ENCODE measurements around the gene IRX5.

Gene IRX5

DNA sequence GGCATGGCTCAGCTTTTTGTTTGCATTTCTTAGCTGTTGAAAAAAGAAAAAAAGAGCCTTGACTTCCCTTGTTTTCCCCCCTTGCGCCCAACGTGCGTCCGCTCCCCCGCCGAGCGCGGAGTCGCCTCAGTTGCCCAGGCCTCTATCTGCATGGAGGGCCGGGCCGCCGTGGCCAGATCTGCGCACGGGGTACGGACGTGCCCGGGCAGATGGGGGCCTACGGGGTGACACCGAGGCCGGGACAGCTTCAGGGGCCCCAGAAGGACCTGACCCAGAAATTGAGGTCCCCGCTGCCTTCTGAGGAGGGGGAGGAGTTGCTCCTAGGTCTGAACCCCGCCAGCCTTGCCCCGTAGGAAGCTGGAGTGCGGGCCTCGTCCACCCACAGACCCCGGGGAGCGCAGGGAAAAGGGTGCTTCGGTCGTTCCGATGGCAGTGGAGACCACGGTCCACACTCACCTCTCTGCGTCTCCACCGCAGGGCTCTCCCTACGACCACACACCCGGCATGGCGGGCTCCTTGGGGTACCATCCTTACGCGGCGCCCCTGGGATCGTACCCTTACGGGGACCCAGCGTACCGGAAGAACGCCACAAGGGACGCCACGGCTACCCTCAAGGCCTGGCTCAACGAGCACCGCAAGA is 1.5 kb downstream of the IRX5 start:
- Histone ChIP-seq H3K4me3 (ENCODE audit: low read depth in 1 of 2, low read length in 2 of 2) (no peak overlapping the region), H3K27me3 (ENCODE audit: low read depth, low read length) (peaks cover 59% of the 10 kb centered on the region), H3K4me1 (ENCODE audit: control insufficient read depth in 1 of 2, insufficient read depth in 2 of 2, low read length in 2 of 2) (peaks cover 0 to 46% of the 10 kb centered on the region in 2 donors)

DNA sequence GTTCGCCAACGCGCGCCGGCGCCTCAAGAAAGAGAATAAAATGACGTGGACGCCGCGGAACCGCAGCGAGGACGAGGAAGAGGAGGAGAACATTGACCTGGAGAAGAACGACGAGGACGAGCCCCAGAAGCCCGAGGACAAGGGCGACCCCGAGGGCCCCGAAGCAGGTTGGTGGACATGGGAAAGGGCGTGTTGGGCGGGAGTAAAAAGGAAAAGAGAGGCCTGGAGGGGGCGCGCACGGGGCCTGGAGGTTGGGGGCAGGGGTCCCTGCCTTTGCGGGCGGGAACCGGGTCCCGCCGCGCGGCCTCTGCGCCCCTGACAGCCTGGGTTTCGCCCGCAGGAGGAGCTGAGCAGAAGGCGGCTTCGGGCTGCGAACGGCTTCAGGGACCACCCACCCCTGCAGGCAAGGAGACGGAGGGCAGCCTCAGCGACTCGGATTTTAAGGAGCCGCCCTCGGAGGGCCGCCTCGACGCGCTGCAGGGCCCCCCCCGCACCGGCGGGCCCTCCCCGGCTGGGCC is 2.1 kb downstream of the IRX5 start:
- Histone ChIP-seq H3K9me3 (ENCODE audit: control insufficient read depth in 1 of 2, low read length in 2 of 2) (peaks cover 0 to under 1% of the 10 kb centered on the region in 2 donors), H3K27me3 (ENCODE audit: low read depth, low read length) (peaks cover 59% of the 10 kb centered on the region), H3K36me3 (ENCODE audit: control insufficient read depth in 1 of 2, insufficient read depth in 2 of 2, low read length in 2 of 2) (no peaks in the 10 kb centered on the region), H3K4me3 (ENCODE audit: low read depth in 1 of 2, low read length in 2 of 2) (no peak overlapping the region), H3K27ac (ENCODE audit: low read length) (no peak overlapping the region), H3K4me1 (ENCODE audit: control insufficient read depth in 1 of 2, insufficient read depth in 2 of 2, low read length in 2 of 2) (peaks cover 0 to 53% of the 10 kb centered on the region in 2 donors)

More for the DNA sequence above, 1.5 kb downstream of the IRX5 start:
- Histone ChIP-seq H3K27ac (ENCODE audit: low read length) (no peak overlapping the region), H3K9me3 (ENCODE audit: control insufficient read depth in 1 of 2, low read length in 2 of 2) (peaks cover 0 to 4% of the 10 kb centered on the region in 2 donors), H3K36me3 (ENCODE audit: control insufficient read depth in 1 of 2, insufficient read depth in 2 of 2, low read length in 2 of 2) (no peaks in the 10 kb centered on the region)

DNA sequence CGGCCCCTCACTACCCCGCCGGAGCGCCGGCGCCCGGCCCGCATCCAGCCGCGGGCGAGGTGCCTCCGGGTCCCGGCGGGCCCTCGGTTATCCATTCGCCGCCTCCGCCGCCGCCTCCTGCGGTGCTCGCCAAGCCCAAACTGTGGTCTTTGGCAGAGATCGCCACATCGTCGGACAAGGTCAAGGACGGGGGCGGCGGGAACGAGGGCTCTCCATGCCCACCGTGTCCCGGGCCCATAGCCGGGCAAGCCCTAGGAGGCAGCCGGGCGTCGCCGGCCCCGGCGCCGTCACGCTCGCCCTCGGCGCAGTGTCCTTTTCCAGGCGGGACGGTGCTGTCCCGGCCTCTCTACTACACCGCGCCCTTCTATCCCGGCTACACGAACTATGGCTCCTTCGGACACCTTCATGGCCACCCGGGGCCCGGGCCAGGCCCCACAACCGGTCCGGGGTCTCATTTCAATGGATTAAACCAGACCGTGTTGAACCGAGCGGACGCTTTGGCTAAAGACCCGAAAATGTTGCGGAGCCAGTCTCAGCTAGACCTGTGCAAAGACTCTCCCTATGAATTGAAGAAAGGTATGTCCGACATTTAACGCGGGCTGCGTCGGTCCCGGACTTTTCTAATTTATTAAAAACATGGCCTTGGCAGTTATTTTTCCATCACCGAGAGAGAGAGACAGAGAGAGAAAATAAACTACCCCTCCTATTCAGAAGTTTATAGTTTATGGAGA is 2.8 kb downstream of the IRX5 start:
- H3K9me3 ChIP-seq (ENCODE audit: control insufficient read depth in 1 of 2, low read length in 2 of 2) = no peaks in the 10 kb centered on the region
- H3K36me3 ChIP-seq (ENCODE audit: control insufficient read depth in 1 of 2, insufficient read depth in 2 of 2, low read length in 2 of 2) = no peaks in the 10 kb centered on the region
- peaks cover 62% of the 10 kb centered on the region for H3K27me3 ChIP-seq (ENCODE audit: low read depth, low read length)
- no peak overlapping the region for H3K4me3 ChIP-seq (ENCODE audit: low read depth in 1 of 2, low read length in 2 of 2)
- H3K4me1 ChIP-seq (ENCODE audit: control insufficient read depth in 1 of 2, insufficient read depth in 2 of 2, low read length in 2 of 2) = peaks cover 0 to 59% of the 10 kb centered on the region in 2 donors
- no peak overlapping the region for H3K27ac ChIP-seq (ENCODE audit: low read length)

DNA sequence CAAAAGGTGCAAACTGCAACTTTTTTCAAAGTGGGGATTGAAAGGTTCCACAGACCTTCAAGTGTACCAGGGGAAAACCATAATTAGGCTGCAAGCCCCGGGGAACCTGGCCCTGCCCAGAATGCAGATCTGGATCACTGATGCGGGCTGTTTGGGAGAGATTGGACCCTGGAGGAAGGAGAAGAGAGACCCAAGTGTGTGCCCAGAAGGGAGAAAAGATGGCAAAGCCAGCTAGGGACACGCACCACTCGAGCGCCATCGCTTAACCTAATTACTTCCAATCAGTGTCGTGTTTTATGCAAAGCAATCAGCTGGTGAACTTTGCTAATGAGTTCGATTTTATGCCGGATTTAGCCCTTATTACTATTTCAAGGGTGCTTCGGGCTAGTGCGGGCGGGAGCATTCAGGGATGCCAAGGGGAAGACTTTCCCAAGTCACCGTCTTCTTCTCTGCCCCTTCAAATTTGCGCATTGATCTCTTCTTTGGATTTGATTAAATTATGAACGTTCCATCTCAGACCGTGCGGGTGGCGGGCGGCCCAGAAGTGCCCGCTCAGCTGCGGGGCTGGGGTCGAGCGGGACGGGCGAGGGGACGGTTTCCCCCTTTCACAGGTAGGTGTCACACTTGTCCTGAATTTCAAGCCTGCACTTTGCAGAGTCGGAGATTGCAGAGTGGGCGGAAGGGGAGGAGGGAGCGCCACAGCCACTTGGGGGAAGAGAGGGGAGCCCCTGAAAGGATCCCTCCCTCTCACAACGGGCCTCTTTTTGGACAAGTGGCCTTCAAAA is 4.0 kb downstream of the IRX5 start:
- no peaks in the 10 kb centered on the region for H3K36me3 ChIP-seq (ENCODE audit: control insufficient read depth in 1 of 2, insufficient read depth in 2 of 2, low read length in 2 of 2)
- H3K4me3 ChIP-seq (ENCODE audit: low read depth in 1 of 2, low read length in 2 of 2) = no peak overlapping the region
- H3K9me3 ChIP-seq (ENCODE audit: control insufficient read depth in 1 of 2, low read length in 2 of 2) = no peaks in the 10 kb centered on the region
- peaks cover 0 to 60% of the 10 kb centered on the region in 2 donors for H3K4me1 ChIP-seq (ENCODE audit: control insufficient read depth in 1 of 2, insufficient read depth in 2 of 2, low read length in 2 of 2)
- no peak overlapping the region for H3K27ac ChIP-seq (ENCODE audit: low read length)
- H3K27me3 ChIP-seq (ENCODE audit: low read depth, low read length) = peaks cover 74% of the 10 kb centered on the region

DNA sequence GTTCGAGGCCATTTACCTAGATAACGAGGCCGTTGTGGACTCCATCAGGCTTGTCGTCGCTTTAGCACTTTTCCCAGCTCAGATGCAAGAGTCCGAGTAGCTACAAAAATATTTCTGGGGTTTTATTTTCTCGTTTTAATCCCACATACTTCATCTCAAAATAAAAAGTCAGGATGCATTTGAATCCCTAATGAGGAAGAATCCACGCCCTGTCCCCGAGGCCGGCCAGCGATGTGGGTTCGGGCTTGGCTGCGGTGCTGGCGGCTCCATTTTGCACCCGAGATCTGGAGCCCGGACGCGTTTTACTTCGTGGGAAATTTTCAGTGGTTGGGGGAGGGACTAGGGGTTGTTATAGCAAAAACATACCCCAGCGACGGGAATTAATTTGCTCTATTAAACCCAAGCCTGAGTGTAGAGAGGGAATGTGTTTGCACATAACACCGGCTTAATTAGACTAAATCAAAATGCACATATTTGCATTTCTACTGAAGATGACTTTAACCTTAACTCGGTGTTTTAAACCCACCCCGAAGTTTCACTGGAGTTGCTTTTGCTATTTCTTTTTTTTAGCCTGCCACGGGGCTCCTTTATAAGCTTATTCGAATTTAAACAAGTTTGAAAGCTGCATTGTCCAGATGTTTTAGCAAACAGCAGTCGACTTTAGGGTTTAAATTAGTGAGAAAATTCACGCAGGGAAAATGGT is 4.8 kb downstream of the IRX5 start:
- H3K27ac ChIP-seq (ENCODE audit: low read length) = no peak overlapping the region
- H3K27me3 ChIP-seq (ENCODE audit: low read depth, low read length) = peaks cover 82% of the 10 kb centered on the region
- H3K4me1 ChIP-seq (ENCODE audit: control insufficient read depth in 1 of 2, insufficient read depth in 2 of 2, low read length in 2 of 2) = peaks cover 0 to 53% of the 10 kb centered on the region in 2 donors
- no peaks in the 10 kb centered on the region for H3K9me3 ChIP-seq (ENCODE audit: control insufficient read depth in 1 of 2, low read length in 2 of 2)
- no peak overlapping the region for H3K4me3 ChIP-seq (ENCODE audit: low read depth in 1 of 2, low read length in 2 of 2)
- H3K36me3 ChIP-seq (ENCODE audit: control insufficient read depth in 1 of 2, insufficient read depth in 2 of 2, low read length in 2 of 2) = no peaks in the 10 kb centered on the region

DNA sequence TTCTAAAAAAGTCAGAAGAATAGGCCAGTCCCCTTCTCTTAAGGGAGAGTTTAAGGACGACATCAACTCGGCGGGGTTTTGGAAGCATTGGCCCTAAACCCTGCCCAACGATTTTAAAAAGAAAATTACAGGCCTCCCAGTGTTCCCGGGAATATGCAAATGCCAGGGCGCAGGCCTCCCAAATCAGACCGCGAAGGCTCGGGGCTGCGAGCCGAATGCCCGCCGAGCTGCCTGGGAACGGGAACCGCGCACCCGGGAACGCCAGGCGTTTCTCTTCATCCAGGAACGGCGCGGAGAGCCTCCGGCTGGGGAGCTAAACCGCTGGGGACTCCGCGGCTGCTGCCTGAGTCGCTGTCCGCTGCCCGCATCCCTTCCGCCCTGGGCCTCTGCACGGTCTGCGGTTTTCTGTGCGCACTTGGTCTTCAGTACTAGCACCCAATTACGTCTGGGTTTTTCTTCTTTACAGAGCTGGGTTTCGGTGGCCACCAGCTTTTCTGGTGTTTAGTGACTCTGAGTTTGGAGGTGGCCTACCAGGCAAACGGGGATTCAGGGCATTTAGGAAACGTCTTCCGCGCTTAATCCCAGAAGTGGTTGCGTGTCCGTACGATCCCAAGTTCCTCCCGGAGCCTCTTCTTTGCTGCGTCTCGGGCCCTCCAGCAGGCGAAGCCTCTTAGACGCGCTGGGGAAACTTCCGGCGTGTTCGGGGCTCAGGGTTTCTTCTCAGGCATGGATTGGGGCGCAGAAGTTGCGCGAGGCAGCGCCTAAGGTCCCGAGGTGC is 5.7 kb downstream of the IRX5 start:
- H3K4me3 ChIP-seq (ENCODE audit: low read depth in 1 of 2, low read length in 2 of 2) = peak overlapping the region in 1 of 2 donors; percentile 51
- H3K9me3 ChIP-seq (ENCODE audit: control insufficient read depth in 1 of 2, low read length in 2 of 2) = no peaks in the 10 kb centered on the region
- H3K27me3 ChIP-seq (ENCODE audit: low read depth, low read length) = peaks cover 91% of the 10 kb centered on the region
- H3K36me3 ChIP-seq (ENCODE audit: control insufficient read depth in 1 of 2, insufficient read depth in 2 of 2, low read length in 2 of 2) = no peaks in the 10 kb centered on the region
- no peak overlapping the region for H3K27ac ChIP-seq (ENCODE audit: low read length)
- peaks cover 0 to 49% of the 10 kb centered on the region in 2 donors for H3K4me1 ChIP-seq (ENCODE audit: control insufficient read depth in 1 of 2, insufficient read depth in 2 of 2, low read length in 2 of 2)

DNA sequence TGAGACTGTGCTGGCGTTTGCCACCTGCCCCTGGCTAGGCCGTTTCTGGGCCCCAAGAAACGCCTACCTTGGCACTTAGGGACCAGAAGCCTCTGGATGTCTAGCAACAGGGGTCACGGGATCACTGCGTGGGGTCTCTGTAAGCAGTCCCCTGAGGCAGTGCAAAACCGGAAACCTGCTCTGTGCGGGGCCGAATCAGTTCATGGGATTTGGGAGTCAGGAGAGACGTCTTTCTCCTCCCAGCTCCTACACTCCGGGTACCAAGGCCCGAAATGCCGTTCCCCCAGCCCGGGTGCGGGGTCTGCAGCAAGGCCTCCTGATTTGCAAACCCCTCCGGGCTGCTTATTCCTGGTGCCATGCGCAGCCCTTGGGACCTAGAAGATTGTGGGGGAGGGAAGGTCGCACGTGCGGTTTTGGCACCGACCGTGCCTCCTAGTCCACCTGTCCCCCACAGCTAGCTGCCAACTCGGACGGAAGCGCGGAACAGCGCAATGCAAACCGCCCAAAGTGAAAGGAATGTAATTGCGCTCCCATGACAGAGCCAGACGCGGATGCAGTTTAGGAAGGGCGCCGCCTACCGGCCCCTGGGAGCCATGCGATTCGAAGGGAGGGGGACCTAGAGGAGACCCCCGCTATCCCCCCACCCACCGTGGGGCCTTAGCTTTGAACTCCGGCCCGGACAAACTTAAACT is 6.5 kb downstream of the IRX5 start:
- Histone ChIP-seq H3K36me3 (ENCODE audit: control insufficient read depth in 1 of 2, insufficient read depth in 2 of 2, low read length in 2 of 2) (no peaks in the 10 kb centered on the region), H3K4me1 (ENCODE audit: control insufficient read depth in 1 of 2, insufficient read depth in 2 of 2, low read length in 2 of 2) (peaks cover 0 to 41% of the 10 kb centered on the region in 2 donors), H3K27ac (ENCODE audit: low read length) (no peak overlapping the region), H3K4me3 (ENCODE audit: low read depth in 1 of 2, low read length in 2 of 2) (peak overlapping the region in 1 of 2 donors; percentile 51), H3K27me3 (ENCODE audit: low read depth, low read length) (peaks cover 87% of the 10 kb centered on the region), H3K9me3 (ENCODE audit: control insufficient read depth in 1 of 2, low read length in 2 of 2) (no peaks in the 10 kb centered on the region)

DNA sequence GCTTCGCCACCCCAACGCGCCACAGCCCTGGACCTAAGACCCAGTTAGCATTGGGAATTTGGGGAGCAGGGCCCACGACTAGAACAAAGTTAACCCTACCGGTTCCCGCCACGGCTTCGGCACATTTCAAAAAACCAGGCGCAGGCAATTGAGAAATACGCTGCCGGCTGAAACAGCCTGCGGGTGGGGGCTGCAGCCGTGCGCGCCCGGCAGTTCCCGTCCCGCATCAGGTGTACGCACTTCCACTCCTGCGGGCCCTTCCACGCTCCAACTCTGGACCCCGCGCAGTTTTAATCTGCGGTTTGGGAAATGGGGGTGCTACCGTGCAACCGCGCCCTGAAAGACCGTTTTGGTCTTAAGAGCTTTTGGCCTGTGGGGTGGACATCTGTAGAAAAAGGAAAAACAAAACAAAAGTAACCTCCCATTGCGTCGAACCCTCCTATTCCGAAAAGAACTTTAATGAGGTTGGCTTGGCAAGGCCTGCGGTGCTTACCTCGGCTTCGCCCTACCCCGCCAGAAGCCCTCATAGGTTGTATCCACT is 7.1 kb downstream of the IRX5 start:
- Histone ChIP-seq H3K27ac (ENCODE audit: low read length) (no peak overlapping the region), H3K9me3 (ENCODE audit: control insufficient read depth in 1 of 2, low read length in 2 of 2) (no peaks in the 10 kb centered on the region), H3K36me3 (ENCODE audit: control insufficient read depth in 1 of 2, insufficient read depth in 2 of 2, low read length in 2 of 2) (no peaks in the 10 kb centered on the region), H3K4me3 (ENCODE audit: low read depth in 1 of 2, low read length in 2 of 2) (peak overlapping the region in 1 of 2 donors; percentile 51), H3K27me3 (ENCODE audit: low read depth, low read length) (peaks cover 84% of the 10 kb centered on the region), H3K4me1 (ENCODE audit: control insufficient read depth in 1 of 2, insufficient read depth in 2 of 2, low read length in 2 of 2) (peaks cover 0 to 35% of the 10 kb centered on the region in 2 donors)

DNA sequence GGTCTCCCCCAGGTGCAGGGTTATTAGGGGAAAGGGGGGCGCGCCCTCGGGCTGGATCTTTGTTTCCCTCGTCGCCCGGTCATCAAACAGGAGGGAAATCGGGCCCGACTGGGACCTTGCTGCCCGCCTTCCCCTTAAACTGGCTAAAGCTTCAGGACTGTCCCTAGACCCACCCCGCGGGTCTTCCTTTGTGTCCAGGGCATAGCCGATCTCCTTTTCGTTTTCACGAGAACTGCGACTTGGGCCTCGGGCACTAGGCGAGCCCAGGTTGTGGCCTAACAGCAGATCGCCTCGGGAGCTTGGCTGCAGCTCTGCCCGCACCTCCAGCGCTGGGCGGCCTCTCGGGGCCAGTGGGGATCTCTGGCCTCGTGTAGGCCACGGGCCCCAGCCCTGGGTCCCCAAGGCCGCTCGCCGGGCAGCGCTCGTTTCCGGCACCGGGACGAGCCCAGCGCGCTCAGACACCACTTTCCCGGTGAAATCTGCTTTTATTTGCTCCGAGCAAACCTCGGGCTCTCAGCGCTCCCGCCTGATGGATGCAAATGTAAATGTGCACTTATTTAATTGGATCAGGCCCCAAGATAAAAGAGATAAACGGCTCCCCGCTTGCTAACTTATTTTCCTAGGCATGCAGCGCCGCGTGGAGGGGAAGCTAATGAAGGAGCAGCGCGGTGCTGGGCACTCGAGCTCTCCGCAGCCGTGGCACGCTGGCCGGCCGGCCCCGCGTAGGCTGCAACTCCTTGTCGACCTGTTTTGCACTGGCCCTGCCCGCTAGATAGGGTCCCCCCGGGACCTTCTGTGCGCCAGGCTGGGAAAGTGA is 7.8 kb downstream of the IRX5 start:
- H3K4me1 ChIP-seq (ENCODE audit: control insufficient read depth in 1 of 2, insufficient read depth in 2 of 2, low read length in 2 of 2) = peaks cover 0 to 33% of the 10 kb centered on the region in 2 donors
- no peaks in the 10 kb centered on the region for H3K36me3 ChIP-seq (ENCODE audit: control insufficient read depth in 1 of 2, insufficient read depth in 2 of 2, low read length in 2 of 2)
- no peaks in the 10 kb centered on the region for H3K9me3 ChIP-seq (ENCODE audit: control insufficient read depth in 1 of 2, low read length in 2 of 2)
- H3K4me3 ChIP-seq (ENCODE audit: low read depth in 1 of 2, low read length in 2 of 2) = peak overlapping the region in 1 of 2 donors; percentile 51
- H3K27ac ChIP-seq (ENCODE audit: low read length) = no peak overlapping the region
- H3K27me3 ChIP-seq (ENCODE audit: low read depth, low read length) = peaks cover 82% of the 10 kb centered on the region

All from muscle layer of duodenum (tissue), 2 donors.